H1 (cell line): Measurements from ENCODE around the gene RCSD1. TPM values are rescaled to one million over a fixed set of nuclear protein-coding genes. Genes with fewer than 3 reads are reported as not detected.

Experiments used
- CTCF ChIA-PET: fragments of 300-600 bp; sonication (Branson Sonifier 250); formaldehyde crosslinking; loops from one replicate; lab custom pipeline; 2021; ENCODE audit not compliant: partially characterized antibody; lab: Charles Lee
- POLR2A ChIA-PET: fragments of 300-600 bp; sonication (Branson Sonifier 250); formaldehyde crosslinking; loops from one replicate; lab custom pipeline; 2021; ENCODE audit warnings: inconsistent platforms; ENCODE audit not compliant: partially characterized antibody; lab: Charles Lee
- DNase-seq, 2 experiments: peaks; one replicate each; pipeline versions ENCODE4 v3.0.0 to v3.0.0-alpha.2; 2010 to 2022; ENCODE audit warnings: low spot score in 2 of 2, low read depth in 1 of 2, mixed read lengths in 1 of 2
- FAIRE-seq: peaks from 2 replicates; lab custom pipeline; 2011; peaks lifted over from hg19 to GRCh38; lab: Jason Lieb, UNC
- H2AFZ ChIP-seq: 2 replicates; pipeline ENCODE4 v1.8.1; 2012; ENCODE audit warnings: low read length, inconsistent platforms
- H2AK5ac ChIP-seq: 2 replicates; pipeline ENCODE4 v1.6.1; 2013; ENCODE audit warnings: low read depth, low read length
- H2BK120ac ChIP-seq: replicated peaks from 2 replicates; pipeline ENCODE3; 2013; ENCODE audit warnings: low read depth, low read length, inconsistent platforms
- H2BK12ac ChIP-seq: 2 replicates; pipeline ENCODE4 v1.6.1; 2013; ENCODE audit warnings: low read depth, low read length
- H2BK15ac ChIP-seq: 2 replicates; pipeline ENCODE4 v1.6.1; 2013; ENCODE audit warnings: low read length
- H2BK20ac ChIP-seq: 2 replicates; pipeline ENCODE4 v1.6.1; 2013; ENCODE audit warnings: low read length
- H2BK5ac ChIP-seq: 2 replicates; pipeline ENCODE4 v1.6.1; 2013; ENCODE audit warnings: low read depth, low read length
- H3K14ac ChIP-seq: 2 replicates; pipeline ENCODE4 v1.6.1; 2013; ENCODE audit warnings: inconsistent platforms; ENCODE audit not compliant: insufficient read length
- H3K18ac ChIP-seq: 2 replicates; pipeline ENCODE4 v1.6.1; 2013; ENCODE audit warnings: low read length; ENCODE audit errors: extremely low read depth
- H3K23ac ChIP-seq: 2 replicates; pipeline ENCODE4 v1.6.1; 2013; ENCODE audit warnings: inconsistent platforms; ENCODE audit not compliant: insufficient read length
- H3K23me2 ChIP-seq: 2 replicates; pipeline ENCODE4 v1.6.1; 2013; ENCODE audit warnings: low read depth, low read length
- H3K27ac ChIP-seq: 2 replicates; pipeline ENCODE4 v1.6.1; 2011; ENCODE audit warnings: low read depth, low read length, inconsistent platforms
- H3K27me3 ChIP-seq, 4 experiments: replicated peaks in 1 of 4; 1 replicate in 1 of 4; 2 replicates in 3 of 4; pipeline versions ENCODE4 v1.6.1 to v1.8.1; 2011 to 2013; ENCODE audit warnings: low read length in 3 of 4, mild to moderate bottlenecking in 3 of 4, inconsistent platforms in 2 of 4, mixed read lengths in 2 of 4, moderate library complexity in 1 of 4; ENCODE audit not compliant: control insufficient read depth in 3 of 4, insufficient read depth in 3 of 4; ENCODE audit errors: extremely low read depth in 1 of 4
- H3K36me3 ChIP-seq, 4 experiments: 2 replicates each; pipeline versions ENCODE4 v1.6.1 to v1.8.1; 2011 to 2013; ENCODE audit warnings: mild to moderate bottlenecking in 4 of 4, low read length in 3 of 4, moderate library complexity in 2 of 4, control low read depth in 1 of 4, inconsistent platforms in 1 of 4; ENCODE audit not compliant: insufficient read depth in 4 of 4, control insufficient read depth in 2 of 4
- H3K4ac ChIP-seq: replicated peaks from 2 replicates; pipeline ENCODE3; 2013; ENCODE audit warnings: low read length, low read depth, mixed read lengths, inconsistent platforms; ENCODE audit not compliant: insufficient read length
- H3K4me1 ChIP-seq, 4 experiments: replicated peaks in 1 of 4; 1 replicate in 1 of 4; 2 replicates in 3 of 4; pipeline versions ENCODE4 v1.6.1 to v1.8.1; 2011 to 2013; ENCODE audit warnings: low read length in 3 of 4, inconsistent platforms in 2 of 4, mixed read lengths in 1 of 4; ENCODE audit not compliant: insufficient read depth in 4 of 4, control insufficient read depth in 3 of 4
- H3K4me2 ChIP-seq, 2 experiments: 2 replicates each; pipeline versions ENCODE4 v1.6.1 to v1.8.1; 2011 to 2013; ENCODE audit warnings: low read depth in 2 of 2, low read length in 2 of 2, control low read depth in 1 of 2, inconsistent platforms in 1 of 2, mild to moderate bottlenecking in 1 of 2; ENCODE audit not compliant: insufficient read depth in 1 of 2
- H3K4me3 ChIP-seq, 4 experiments: fragments of 200-600, 300-600 bp in 1 of 4; sonication (generic), shearing (Covaris generic), sonication (Bioruptor Twin) in 1 of 4; 2 replicates each; pipeline versions ENCODE4 v1.5.1 to v1.8.1; 2011 to 2016; ENCODE audit warnings: low read length in 4 of 4, low read depth in 3 of 4, control low read depth in 2 of 4, inconsistent platforms in 2 of 4, mild to moderate bottlenecking in 2 of 4, mixed read lengths in 1 of 4, moderate library complexity in 1 of 4; ENCODE audit not compliant: insufficient read depth in 2 of 4; ENCODE audit errors: extremely low read depth in 1 of 4
- H3K56ac ChIP-seq: replicated peaks from 2 replicates; pipeline ENCODE3; 2013; ENCODE audit warnings: low read depth, mild to moderate bottlenecking, mixed read lengths, low read length, inconsistent platforms; ENCODE audit not compliant: insufficient read length
- H3K79me1 ChIP-seq: 2 replicates; pipeline ENCODE4 v1.6.1; 2013; ENCODE audit warnings: low read depth, low read length, control low read depth
- H3K79me2 ChIP-seq, 2 experiments: 2 replicates each; pipeline versions ENCODE4 v1.6.1 to v1.8.1; 2012 to 2013; ENCODE audit warnings: low read length in 2 of 2, mild to moderate bottlenecking in 2 of 2, inconsistent platforms in 1 of 2; ENCODE audit not compliant: insufficient read depth in 2 of 2, control insufficient read depth in 1 of 2
- H3K9ac ChIP-seq, 4 experiments: replicated peaks in 1 of 4; 1 replicate in 1 of 4; 2 replicates in 3 of 4; pipeline versions ENCODE4 v1.6.1 to v1.8.1; 2011 to 2013; ENCODE audit warnings: low read depth in 3 of 4, low read length in 3 of 4, control low read depth in 2 of 4, mild to moderate bottlenecking in 2 of 4, moderate library complexity in 2 of 4, inconsistent platforms in 1 of 4; ENCODE audit errors: extremely low read depth in 1 of 4
- H3K9me3 ChIP-seq, 2 experiments: 2 replicates each; pipeline versions ENCODE4 v1.6.1 to v1.8.1; 2012 to 2013; ENCODE audit warnings: mild to moderate bottlenecking in 2 of 2, moderate library complexity in 2 of 2, control low read depth in 1 of 2, inconsistent platforms in 1 of 2, low read depth in 1 of 2, low read length in 1 of 2, mixed read lengths in 1 of 2; ENCODE audit not compliant: insufficient read depth in 2 of 2
- H4K20me1 ChIP-seq, 2 experiments: replicated peaks in 1 of 2; 2 replicates each; pipeline versions ENCODE3 to v1.8.1; 2011 to 2013; ENCODE audit warnings: inconsistent platforms in 2 of 2, low read length in 2 of 2, mild to moderate bottlenecking in 1 of 2; ENCODE audit not compliant: insufficient read depth in 2 of 2, control insufficient read depth in 1 of 2
- H4K5ac ChIP-seq: 2 replicates; pipeline ENCODE4 v1.6.1; 2013; ENCODE audit warnings: low read length, low read depth, mixed read lengths, inconsistent platforms; ENCODE audit not compliant: insufficient read length
- H4K8ac ChIP-seq: 2 replicates; pipeline ENCODE4 v1.8.0; 2013; ENCODE audit warnings: mild to moderate bottlenecking, moderate library complexity, low read length, inconsistent platforms; ENCODE audit not compliant: insufficient read depth; ENCODE audit errors: extremely low read depth
- H4K91ac ChIP-seq: replicated peaks from 2 replicates; pipeline ENCODE3; 2013; ENCODE audit warnings: low read length, mixed read lengths, inconsistent platforms; ENCODE audit not compliant: insufficient read length
- ASH2L ChIP-seq: fragments of 200-600, 300-600 bp; sonication (generic); IDR thresholded peaks from one replicate; pipeline ENCODE4 v1.7.1; 2017; ENCODE audit warnings: low read length
- CHD1 ChIP-seq: IDR thresholded peaks from 2 replicates; pipeline ENCODE4 v1.6.1; 2012; ENCODE audit warnings: low read depth, low read length, improper control_type of control experiment
- EZH2 ChIP-seq: fragments of 200-600 bp; sonication (generic); IDR thresholded peaks from 2 replicates; pipeline ENCODE4 v1.7.1; 2012; ENCODE audit warnings: low read depth, mild to moderate bottlenecking, moderate library complexity, low read length, inconsistent platforms; ENCODE audit not compliant: severe bottlenecking
- POU5F1 ChIP-seq: IDR thresholded peaks from 2 replicates; pipeline ENCODE4 v1.6.1; 2011; ENCODE audit warnings: low read depth, mild to moderate bottlenecking, low read length, moderate library complexity
- RBBP5 ChIP-seq: IDR thresholded peaks from 2 replicates; pipeline ENCODE4 v1.7.1; 2012; ENCODE audit warnings: low read depth, mild to moderate bottlenecking, inconsistent platforms, low read length, moderate library complexity, borderline replicate concordance
- RNF2 ChIP-seq: fragments of 200-900, 300-1000 bp; sonication (generic); IDR thresholded peaks from 2 replicates; pipeline ENCODE4 v1.7.1; 2016; ENCODE audit warnings: borderline replicate concordance, low read depth, mild to moderate bottlenecking, antibody characterized with exemption, low read length; ENCODE audit not compliant: poor library complexity, severe bottlenecking; ENCODE audit errors: missing control alignments
- SP1 ChIP-seq: IDR thresholded peaks from 2 replicates; pipeline ENCODE4 v1.6.1; 2011; ENCODE audit warnings: low read depth, low read length
- WGBS, 2 experiments: shearing (Covaris generic) in 1 of 2; methylation state at CpG; one replicate each; pipeline versions ENCODE4 v1.1.6 to v1.1.7; 2013 to 2015; ENCODE audit warnings: low lambda C conversion rate in 2 of 2, mixed read lengths in 2 of 2, inconsistent platforms in 1 of 2, low coverage in 1 of 2, missing lambda C conversion rate in 1 of 2; ENCODE audit not compliant: insufficient replicate concordance in 2 of 2, insufficient coverage in 1 of 2, insufficient read length in 1 of 2; ENCODE audit errors: extremely low coverage in 1 of 2, missing lambda C conversion rate in 1 of 2; 5-methylcytosine and 5-hydroxymethylcytosine counted together
- polyA plus RNA-seq, 7 experiments: library from polyadenylated mRNA; depleted of rRNA in 3 of 7; stranded (reverse) in 5 of 7; unstranded in 2 of 7; fragments of >200 nt in 5 of 7; fragments of 200-250 nt in 2 of 7; gene quantifications; 1 replicate in 5 of 7; 2 replicates in 1 of 7; 4 replicates in 1 of 7; pipeline versions ENCODE4 v1.2.1 to v1.2.3, GENCODE V29; 2011 to 2013; ENCODE audit warnings: missing spikeins in 2 of 7, mixed read lengths in 2 of 7
- total RNA-seq: library from RNA; stranded (reverse); fragmentation: NEBNext Ultra II Directional; extraction: Animal tissue kit (Norgen Biotek cat#: 25700); gene quantifications from 2 replicates; pipeline ENCODE4 v1.2.1, GENCODE V29; 2021
- TF ChIP-seq, protein P1 (sequence below), 3 experiments: IDR thresholded peaks; 1 replicate in 2 of 3; 2 replicates in 1 of 3; pipeline versions ENCODE4 v1.5.1 to v1.6.1; 2011; ENCODE audit warnings: low read length in 3 of 3, mild to moderate bottlenecking in 3 of 3, inconsistent platforms in 2 of 3, low read depth in 1 of 3, moderate library complexity in 1 of 3; ENCODE audit not compliant: insufficient read depth in 1 of 3; ENCODE audit errors: control extremely low read depth in 1 of 3

RCSD1 gene
- total and polyA plus RNA-seq, 2 of the 8 experiments (the other 6 are each of a cell fraction or from before 2014, with no cell fraction given), result 0.47 to 0.69 TPM

DNA sequence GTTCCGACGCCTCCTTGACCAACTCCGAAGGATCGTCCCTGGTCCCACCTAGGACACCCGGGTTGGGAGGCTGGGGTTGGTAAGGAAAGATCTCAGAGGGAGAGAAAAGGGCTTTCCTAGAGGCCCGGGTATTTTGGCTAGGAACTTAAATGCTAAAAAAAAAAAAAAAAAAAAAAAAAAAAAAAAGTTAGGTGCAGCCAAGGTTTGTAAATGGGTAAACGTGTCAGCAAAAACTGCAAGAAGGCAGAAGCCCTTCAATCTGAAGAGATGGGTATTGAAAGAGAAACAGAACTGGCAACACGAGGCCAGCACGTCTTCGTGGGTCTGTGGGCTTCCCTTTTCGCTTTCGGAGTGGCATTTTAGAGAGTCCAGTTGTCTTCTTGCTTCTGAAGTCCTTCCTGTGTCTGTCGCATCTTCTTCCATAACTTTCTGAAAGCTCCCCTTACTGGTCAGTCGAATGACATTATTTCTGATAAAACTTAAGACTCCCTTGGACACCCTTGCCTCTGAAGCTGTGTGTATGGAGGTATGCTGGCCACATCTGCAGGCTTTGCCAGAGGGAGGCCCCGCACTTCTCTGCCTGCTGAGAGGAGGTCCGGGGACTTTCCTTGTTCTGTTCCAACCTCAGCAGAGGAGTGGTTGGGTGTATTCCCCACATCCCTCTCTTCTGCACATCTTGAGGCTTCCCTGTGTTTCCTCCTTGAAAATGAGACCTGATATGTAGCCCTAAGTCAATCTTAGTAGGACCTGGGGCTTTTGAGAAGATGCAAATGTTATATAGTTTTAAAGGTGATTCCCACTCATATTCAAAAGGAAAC lies 745 bp downstream of the RCSD1 start:
- peak overlapping the region in 3 of 4 experiments; percentile 26 to 54 (median 50); a peak in 6 of 7 replicates for H3K9ac ChIP-seq
- ChIA-PET CTCF (interaction anchor here (1.5 to 2.5 kb wide), 3 partner anchors 10 to 75 kb away, joined by 3 to 6 read pairs (median 5); no protein-coding TSS in a partner anchor), POLR2A (interaction anchor here (1.3 kb wide), 1 partner anchor 11 kb away, joined by 3 read pairs; no protein-coding TSS in a partner anchor)
- H3K56ac ChIP-seq, result no peak overlapping the region
- DNase-seq, result no peak
- H2BK120ac ChIP-seq, result no peak overlapping the region
- no peaks in the 10 kb centered on the region for H3K36me3 ChIP-seq
- H3K4me2 ChIP-seq, result peak overlapping the region; percentile 94 to 97
- no peak overlapping the region for H4K8ac ChIP-seq
- H3K23ac ChIP-seq, result no peak overlapping the region
- no peaks in the 10 kb centered on the region for H4K20me1 ChIP-seq
- no peaks in the 10 kb centered on the region for H3K79me1 ChIP-seq
- H3K27ac ChIP-seq, result no peak overlapping the region
- H2AK5ac ChIP-seq, result no peak overlapping the region
- no peaks in the 10 kb centered on the region for H3K9me3 ChIP-seq
- WGBS, 2 experiments, result 39% methylated on average over 16 of the region's 16 CpGs; no CpG with 5 or more reads in 1 of the 2 experiments
- H2BK20ac ChIP-seq, result no peak overlapping the region
- no peak overlapping the region for H2BK5ac ChIP-seq
- peak overlapping the region; percentile 49 to 80 (median 65) for H3K4me3 ChIP-seq
- peak overlapping the region; percentile 49; the same call in 1 of the 2 replicates for H3K18ac ChIP-seq
- H3K23me2 ChIP-seq, result peaks cover 9% of the 10 kb centered on the region; the same call in 1 of the 2 replicates
- no peak for FAIRE-seq
- peaks cover 0 to 14% (median 9%) of the 10 kb centered on the region in 4 experiments; a peak in 6 of 7 replicates for H3K4me1 ChIP-seq
- no peak overlapping the region for H4K5ac ChIP-seq
- H3K79me2 ChIP-seq, result no peaks in the 10 kb centered on the region
- peak overlapping the region; percentile 74; the same call in 1 of the 2 replicates for H2AFZ ChIP-seq
- H2BK12ac ChIP-seq, result peak overlapping the region; percentile 71; the same call in 1 of the 2 replicates
- H4K91ac ChIP-seq, result no peak overlapping the region
- H2BK15ac ChIP-seq, result peak overlapping the region; percentile 81; the same call in 1 of the 2 replicates
- no peak overlapping the region for H3K14ac ChIP-seq
- H3K27me3 ChIP-seq, result peaks cover 20 to 57% (median 51%) of the 10 kb centered on the region in 4 experiments
- no peak overlapping the region for H3K4ac ChIP-seq
- TF ChIP-seq SP1 (no peak), POU5F1 (no peak), EZH2 (peak; percentile 7), RBBP5 (0 out of 2 replicates have a peak, but pooled peaks have one; percentile 10), CHD1 (no peak), ASH2L (peak; percentile 57), RNF2 (peak; percentile 11)
- TF ChIP-seq, protein P1, sequence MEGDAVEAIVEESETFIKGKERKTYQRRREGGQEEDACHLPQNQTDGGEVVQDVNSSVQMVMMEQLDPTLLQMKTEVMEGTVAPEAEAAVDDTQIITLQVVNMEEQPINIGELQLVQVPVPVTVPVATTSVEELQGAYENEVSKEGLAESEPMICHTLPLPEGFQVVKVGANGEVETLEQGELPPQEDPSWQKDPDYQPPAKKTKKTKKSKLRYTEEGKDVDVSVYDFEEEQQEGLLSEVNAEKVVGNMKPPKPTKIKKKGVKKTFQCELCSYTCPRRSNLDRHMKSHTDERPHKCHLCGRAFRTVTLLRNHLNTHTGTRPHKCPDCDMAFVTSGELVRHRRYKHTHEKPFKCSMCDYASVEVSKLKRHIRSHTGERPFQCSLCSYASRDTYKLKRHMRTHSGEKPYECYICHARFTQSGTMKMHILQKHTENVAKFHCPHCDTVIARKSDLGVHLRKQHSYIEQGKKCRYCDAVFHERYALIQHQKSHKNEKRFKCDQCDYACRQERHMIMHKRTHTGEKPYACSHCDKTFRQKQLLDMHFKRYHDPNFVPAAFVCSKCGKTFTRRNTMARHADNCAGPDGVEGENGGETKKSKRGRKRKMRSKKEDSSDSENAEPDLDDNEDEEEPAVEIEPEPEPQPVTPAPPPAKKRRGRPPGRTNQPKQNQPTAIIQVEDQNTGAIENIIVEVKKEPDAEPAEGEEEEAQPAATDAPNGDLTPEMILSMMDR (IDR thresholded peaks at IDR 0.05; ENCODE audit: control extremely low read depth in 1 of 3, insufficient read depth in 1 of 3, low read depth in 1 of 3, low read length in 3 of 3), result no peak
